ENCODE measurements around the gene FREM2. TPM values are rescaled to one million over a fixed set of nuclear protein-coding genes. Genes with fewer than 3 reads are reported as not detected.

Gene FREM2
- total and polyA plus RNA-seq, 2 donors (not counting 3 experiments of a cell fraction or from before 2014, with no cell fraction given): under 0.01 TPM; not detected in 1

GRCh38 chr13:38784036-38784880 lies 97.4 kb downstream of the FREM2 start:
- CTCF ChIA-PET: interaction anchor here (1.6 kb wide), 1 partner anchor 20 kb away, joined by 5 read pairs; no protein-coding TSS in a partner anchor
- TF ChIP-seq GATA2 (IDR thresholded peaks at IDR 0.05; ENCODE audit: insufficient read depth, insufficient read length, low read depth, low read length) (no peak), MYC (IDR thresholded peaks at IDR 0.05; ENCODE audit: low read depth, low read length) (no peak), MAX (IDR thresholded peaks at IDR 0.05; ENCODE audit: insufficient read depth, insufficient read length) (no peak), POLR2A (IDR thresholded peaks at IDR 0.05; ENCODE audit: low read depth, low read length) (no peak), JUN (IDR thresholded peaks at IDR 0.05; ENCODE audit: borderline replicate concordance, insufficient read depth, insufficient read length, low read depth) (no peak), FOS (IDR thresholded peaks at IDR 0.05; ENCODE audit: borderline replicate concordance, insufficient read depth, low read length) (no peak), POLR2AphosphoS5 (IDR thresholded peaks at IDR 0.05; ENCODE audit: insufficient read depth, low read depth, low read length) (no peak), CTCF (IDR thresholded peaks at IDR 0.05; ENCODE audit: extremely low read depth in 1 of 2, insufficient read depth in 1 of 2, low read depth in 1 of 2, low read length in 2 of 2) (no peak), EZH2 (IDR thresholded peaks at IDR 0.05; ENCODE audit: borderline replicate concordance, low read depth, low read length, severe bottlenecking) (no peak)

More at GRCh38 chr13:38784036-38784880, 97.4 kb downstream of the FREM2 start:
- Histone ChIP-seq H3K79me2 (ENCODE audit: control insufficient read depth, insufficient read depth, low read length) (no peaks in the 10 kb centered on the region), H3K4me3 (replicated peaks in 1 of 3; ENCODE audit: insufficient read depth in 1 of 3, low read depth in 1 of 3, low read length in 3 of 3) (no peak overlapping the region), H3K9ac (replicated peaks; ENCODE audit: extremely low read depth, insufficient read depth, low read length) (no peak overlapping the region), H3K27me3 (ENCODE audit: control insufficient read depth in 2 of 2, insufficient read depth in 2 of 2, low read length in 2 of 2) (no peaks in the 10 kb centered on the region), H3K27ac (ENCODE audit: insufficient read depth, low read depth, low read length) (no peak overlapping the region), H3K4me1 (ENCODE audit: control insufficient read depth, extremely low read depth, insufficient read depth, low read length) (no peaks in the 10 kb centered on the region), H3K4me2 (ENCODE audit: insufficient read depth, low read length) (no peak overlapping the region), H3K9me1 (replicated peaks; ENCODE audit: control insufficient read depth, extremely low read depth, insufficient read depth, low read length) (no peaks in the 10 kb centered on the region), H2AFZ (ENCODE audit: low read depth, low read length) (no peak overlapping the region), H3K36me3 (ENCODE audit: control insufficient read depth in 2 of 2, extremely low read depth in 1 of 2, insufficient read depth in 2 of 2, low read length in 2 of 2) (no peaks in the 10 kb centered on the region), H3K9me3 (replicated peaks; ENCODE audit: control insufficient read depth, insufficient read depth, low read length) (no peaks in the 10 kb centered on the region), H4K20me1 (replicated peaks; ENCODE audit: control insufficient read depth, extremely low read depth, insufficient read depth, low read length) (no peaks in the 10 kb centered on the region)
- POLR2A ChIA-PET: no interaction called here
- dilution Hi-C loops (cut with MboI; ENCODE audit: extremely low pct_ligation_motif_present, low sequenced_read_pairs): no loop called here
- intact Hi-C loops (cut with micrococcal nuclease): no loop called here
- no TSS peak for BruUV-seq (replicated peaks)
- FAIRE-seq (no peak), DNase-seq (ENCODE audit: low read depth, low spot score) (no peak)

All from endothelial cell of umbilical vein (primary cell).